HepG2 (cell line): ENCODE results near the gene CCDC6.

ENCODE experiments used
- CTCF ChIP-seq: sonication (generic); formaldehyde crosslinking; IDR thresholded peaks from 2 replicates; pipeline ENCODE4 v1.5.0; 2020; ENCODE audit warnings: mild to moderate bottlenecking, missing genetic modification reagents, moderate library complexity
- TOE1 ChIP-seq: sonication (generic); formaldehyde crosslinking; IDR thresholded peaks from 2 replicates; pipeline ENCODE4 v1.4.0; 2020; ENCODE audit warnings: mild to moderate bottlenecking, missing genetic modification reagents

GRCh38 chr10:59903871-59904270, 2.5 kb downstream of the CCDC6 start:
- TF ChIP-seq TOE1 (no peak), CTCF (CRISPR knock-in tag) (no peak)
